Body of pancreas (tissue), 4 donors: Measurements from ENCODE around the gene CST6. TPM values are rescaled to one million over a fixed set of nuclear protein-coding genes. Genes with fewer than 3 reads are reported as not detected.
"Not testable (repeated sequence)": the region's sequence is repeated elsewhere in the genome, so short reads cannot be mapped to it uniquely, and the experiment has no call there.

ENCODE experiments used
- ATAC-seq: fragments of 150-250 bp; one replicate; pipeline ENCODE4 v1.9.1; 2016
- DNase-seq, 4 donors: peaks; one replicate each; pipeline ENCODE4 v3.0.0-alpha.2; 2019
- H3K27ac ChIP-seq, 4 donors: fragments of 200-600 bp; sonication (generic); 1 replicate in 3 of 4; 2 replicates in 1 of 4; pipeline versions ENCODE4 v1.5.1 to v1.6.1; 2016 to 2019; ENCODE audit warnings: mild to moderate bottlenecking in 1 of 4, mixed read lengths in 1 of 4, moderate library complexity in 1 of 4
- H3K27me3 ChIP-seq, 2 donors: fragments of 200-600 bp; sonication (generic); one replicate each; pipeline ENCODE4 v1.6.0; 2016; ENCODE audit warnings: mild to moderate bottlenecking in 1 of 2
- H3K36me3 ChIP-seq, 2 donors: fragments of 200-600 bp; sonication (generic); replicated peaks in 1 of 2; 2 replicates each; pipeline ENCODE4 v1.5.1; 2016; ENCODE audit warnings: low read depth in 2 of 2; ENCODE audit not compliant: insufficient read depth in 1 of 2
- H3K4me1 ChIP-seq: fragments of 200-600 bp; sonication (generic); one replicate; pipeline ENCODE4 v1.6.0; 2016
- H3K4me3 ChIP-seq, 2 donors: fragments of 200-600 bp; sonication (generic); 1 replicate in 1 of 2; 2 replicates in 1 of 2; pipeline ENCODE4 v1.5.1; 2016 to 2019
- H3K9me3 ChIP-seq, 3 donors: fragments of 200-600 bp; sonication (generic); 1 replicate in 2 of 3; 2 replicates in 1 of 3; pipeline ENCODE4 v1.5.1; 2016
- POLR2A ChIP-seq, 3 donors: fragments of 450-650 bp; IDR thresholded peaks; one replicate each; pipeline ENCODE4 v1.6.1; 2016; ENCODE audit warnings: antibody characterized with exemption in 3 of 3, mild to moderate bottlenecking in 2 of 3
- WGBS, 2 donors: methylation state at CpG; one replicate each; pipeline ENCODE4 v1.1.5; 2017; 5-methylcytosine and 5-hydroxymethylcytosine counted together
- intact Hi-C: fragments of 100-400 bp; cut with DNase I; formaldehyde crosslinking; loops from one replicate; pipeline ENCODE4 v1.15.1; 2023
- total RNA-seq, 2 donors: library from RNA; depleted of rRNA; stranded (reverse); fragments of >200 nt; gene quantifications; one replicate each; pipeline ENCODE4 v1.1.0, GENCODE V29; 2016
- TF ChIP-seq, protein P1 (sequence below), 7 experiments: fragments of 450-650 bp in 4 of 7; fragments of 200-600 bp in 3 of 7; sonication (generic) in 3 of 7; IDR thresholded peaks; one replicate each; pipeline ENCODE4 v1.5.1; 2016 to 2019; ENCODE audit warnings: antibody characterized with exemption in 7 of 7

CST6 gene
- total RNA-seq, 2 donors from 2014 or later: not detected

DNA sequence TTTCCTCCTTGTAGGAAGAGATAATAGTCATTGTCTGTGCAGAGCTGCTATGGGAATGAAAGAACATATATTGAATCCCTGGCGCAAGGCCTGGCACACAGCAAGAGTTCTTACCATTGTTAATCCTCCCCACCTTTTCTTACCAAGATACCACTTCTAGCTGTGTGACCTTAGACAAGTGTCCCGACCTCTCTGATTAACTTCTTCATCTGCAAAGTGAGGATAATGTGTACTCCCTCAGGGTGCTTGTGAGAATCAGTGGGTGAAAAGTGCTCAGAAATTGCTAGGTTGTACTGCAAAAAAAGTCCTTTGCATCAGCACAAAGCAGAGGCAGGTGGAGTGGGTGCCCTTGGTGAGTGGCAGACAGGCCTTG, 3.7 kb upstream of the CST6 start:
- 82 to 88% methylated on average over 2 of the region's 2 CpGs for WGBS, 2 donors
- no peak for DNase-seq
- Histone ChIP-seq H3K9me3 (no peaks in the 10 kb centered on the region), H3K4me1 (peaks cover 11% of the 10 kb centered on the region), H3K36me3 (no peaks in the 10 kb centered on the region), H3K27me3 (no peaks in the 10 kb centered on the region), H3K4me3 (no peak overlapping the region), H3K27ac (no peak overlapping the region)
- TF ChIP-seq, protein P1, sequence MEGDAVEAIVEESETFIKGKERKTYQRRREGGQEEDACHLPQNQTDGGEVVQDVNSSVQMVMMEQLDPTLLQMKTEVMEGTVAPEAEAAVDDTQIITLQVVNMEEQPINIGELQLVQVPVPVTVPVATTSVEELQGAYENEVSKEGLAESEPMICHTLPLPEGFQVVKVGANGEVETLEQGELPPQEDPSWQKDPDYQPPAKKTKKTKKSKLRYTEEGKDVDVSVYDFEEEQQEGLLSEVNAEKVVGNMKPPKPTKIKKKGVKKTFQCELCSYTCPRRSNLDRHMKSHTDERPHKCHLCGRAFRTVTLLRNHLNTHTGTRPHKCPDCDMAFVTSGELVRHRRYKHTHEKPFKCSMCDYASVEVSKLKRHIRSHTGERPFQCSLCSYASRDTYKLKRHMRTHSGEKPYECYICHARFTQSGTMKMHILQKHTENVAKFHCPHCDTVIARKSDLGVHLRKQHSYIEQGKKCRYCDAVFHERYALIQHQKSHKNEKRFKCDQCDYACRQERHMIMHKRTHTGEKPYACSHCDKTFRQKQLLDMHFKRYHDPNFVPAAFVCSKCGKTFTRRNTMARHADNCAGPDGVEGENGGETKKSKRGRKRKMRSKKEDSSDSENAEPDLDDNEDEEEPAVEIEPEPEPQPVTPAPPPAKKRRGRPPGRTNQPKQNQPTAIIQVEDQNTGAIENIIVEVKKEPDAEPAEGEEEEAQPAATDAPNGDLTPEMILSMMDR (IDR thresholded peaks at IDR 0.05): no peak
- TF ChIP-seq POLR2A (IDR thresholded peaks at IDR 0.05): no peak
- intact Hi-C loops: no loop called here
- no peak for ATAC-seq

DNA sequence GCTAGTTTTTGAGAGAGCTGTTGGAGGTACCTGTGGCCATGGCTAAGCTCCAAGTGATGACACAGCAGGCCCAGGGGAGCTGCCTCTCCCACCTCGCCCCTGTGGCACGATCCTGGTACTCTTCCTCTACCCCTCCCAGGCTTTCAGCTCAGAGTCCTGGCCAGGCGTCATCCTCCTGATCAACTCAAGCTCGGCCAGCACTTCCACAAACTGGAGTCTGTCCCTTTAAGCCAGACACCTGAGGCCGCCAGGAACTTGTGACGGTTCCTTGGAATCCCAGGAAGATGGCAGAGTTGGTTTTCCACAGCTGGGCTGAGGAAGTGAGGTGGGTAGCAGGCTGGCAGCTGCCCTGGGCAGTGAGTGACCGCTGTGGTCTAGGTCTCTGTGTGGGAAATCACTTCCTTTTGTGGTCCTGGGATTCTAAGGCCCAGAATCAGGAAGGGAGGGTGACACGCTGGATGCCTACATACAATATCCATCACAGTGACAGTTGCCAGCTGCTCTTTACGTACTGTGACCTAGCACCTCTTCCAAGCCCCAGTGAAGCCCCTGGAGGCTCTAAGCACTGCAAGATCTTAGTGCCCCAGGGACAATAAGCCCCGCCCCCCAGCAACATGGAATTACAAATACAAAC, 3.2 kb upstream of the CST6 start:
- intact Hi-C loops: no loop called here

DNA sequence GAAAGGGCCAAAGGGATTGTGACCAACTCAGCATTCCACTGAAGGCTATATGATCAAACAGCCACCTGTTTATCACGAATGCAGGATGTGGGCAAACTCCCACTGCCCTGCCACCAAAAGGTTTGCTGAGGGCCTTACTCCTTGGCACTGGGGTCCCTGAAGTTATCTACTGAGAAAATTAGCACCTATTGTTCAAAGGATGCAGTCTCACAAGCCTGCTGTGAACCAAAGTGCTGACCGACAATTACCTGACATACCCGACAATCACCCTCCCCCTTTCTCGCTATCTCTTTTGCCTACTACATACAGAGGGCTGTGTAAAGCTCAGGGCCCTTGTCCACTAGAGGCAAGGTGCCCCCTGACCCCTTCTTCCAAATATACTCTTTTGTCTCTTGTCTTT, 1.8 kb upstream of the CST6 start:
- H3K36me3 ChIP-seq, H3K27ac ChIP-seq, ATAC-seq, H3K4me1 ChIP-seq, DNase-seq, H3K4me3 ChIP-seq, H3K27me3 ChIP-seq, intact Hi-C loops, H3K9me3 ChIP-seq: not testable (repeated sequence)
- WGBS, 2 donors: 71 to 80% methylated on average over 4 of the region's 4 CpGs

More for the DNA sequence above, 3.2 kb upstream of the CST6 start:
- ATAC-seq (no peak), DNase-seq (no peak)
- WGBS, 2 donors: 53 to 71% methylated on average over 10 of the region's 10 CpGs
- H3K4me3 ChIP-seq: no peak overlapping the region
- peaks cover 5% of the 10 kb centered on the region for H3K4me1 ChIP-seq
- H3K27ac ChIP-seq: no peak overlapping the region
- TF ChIP-seq, protein P1 (IDR thresholded peaks at IDR 0.05): no peak
- no peak for TF ChIP-seq POLR2A (IDR thresholded peaks at IDR 0.05)
- H3K9me3 ChIP-seq: no peaks in the 10 kb centered on the region
- no peaks in the 10 kb centered on the region for H3K27me3 ChIP-seq
- no peaks in the 10 kb centered on the region for H3K36me3 ChIP-seq

DNA sequence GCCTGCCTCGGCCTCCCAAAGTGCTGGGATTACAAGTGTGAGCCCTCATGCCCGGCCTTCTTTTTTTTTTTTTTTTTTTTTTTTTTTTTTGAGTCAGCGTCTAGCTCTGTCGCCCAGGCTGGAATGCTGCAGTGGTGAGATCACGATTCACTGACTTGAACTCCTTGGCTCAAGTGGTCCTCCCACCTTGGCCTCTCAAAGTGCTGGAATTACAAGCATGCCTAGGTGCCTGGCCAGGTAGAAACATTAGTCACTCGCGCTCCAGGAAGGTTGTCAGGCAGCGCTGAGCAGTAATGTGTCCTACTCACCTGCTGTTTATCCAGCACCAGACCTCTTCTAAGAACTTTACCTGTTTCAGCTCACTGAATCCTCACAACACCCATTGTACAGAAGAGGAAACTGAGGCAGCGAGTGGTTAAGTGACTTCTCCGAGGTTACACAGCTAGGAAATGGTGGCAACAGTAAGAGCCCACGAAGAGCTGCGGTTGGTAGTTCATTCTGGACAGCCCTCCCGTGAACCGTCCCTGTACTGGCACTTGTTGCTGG, 496 bp upstream of the CST6 start:
- H3K27ac ChIP-seq: peak overlapping the region in 3 of 4 donors; percentile 45 to 51 (median 49)
- TF ChIP-seq POLR2A (IDR thresholded peaks at IDR 0.05): no peak
- TF ChIP-seq, protein P1 (IDR thresholded peaks at IDR 0.05): no peak
- H3K9me3 ChIP-seq: no peaks in the 10 kb centered on the region
- DNase-seq (peak; percentile 43 to 76 (median 54)), ATAC-seq (peak; percentile 78)
- H3K4me1 ChIP-seq: no peaks in the 10 kb centered on the region
- no peak overlapping the region for H3K4me3 ChIP-seq
- intact Hi-C loops: no loop called here
- no peaks in the 10 kb centered on the region for H3K27me3 ChIP-seq
- 8 to 32% methylated on average over 2 to 14 of the region's 14 CpGs for WGBS, 2 donors
- H3K36me3 ChIP-seq: no peaks in the 10 kb centered on the region

DNA sequence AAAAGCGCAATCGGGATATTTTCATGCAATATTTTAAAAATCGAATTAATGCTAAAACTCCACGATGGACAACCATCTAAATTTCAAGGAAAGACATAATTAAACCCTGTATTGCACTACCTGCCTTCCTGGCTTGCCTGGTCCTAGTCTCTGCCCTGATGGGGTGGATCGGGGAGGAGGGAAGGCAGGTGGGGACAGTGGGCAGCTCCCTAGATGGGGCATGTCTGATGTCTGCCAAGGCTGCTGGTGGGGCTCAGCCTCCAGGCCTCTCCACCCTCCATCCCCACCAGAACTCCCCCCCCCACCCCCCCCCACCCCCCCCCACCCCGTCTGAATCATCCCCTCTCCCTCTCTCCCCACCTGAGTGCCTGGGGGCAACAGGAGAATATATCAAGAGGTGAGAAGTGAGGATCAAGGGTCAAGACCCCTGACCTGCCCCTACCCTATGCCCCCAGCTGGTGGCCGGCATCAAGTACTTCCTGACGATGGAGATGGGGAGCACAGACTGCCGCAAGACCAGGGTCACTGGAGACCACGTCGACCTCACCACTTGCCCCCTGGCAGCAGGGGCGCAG, 650 bp downstream of the CST6 start:
- DNase-seq (no peak), ATAC-seq (no peak)
- intact Hi-C loops: no loop called here
- no peaks in the 10 kb centered on the region for H3K9me3 ChIP-seq
- no peaks in the 10 kb centered on the region for H3K27me3 ChIP-seq
- no peak overlapping the region for H3K27ac ChIP-seq
- WGBS, 2 donors: 38 to 65% methylated on average over 4 to 11 of the region's 12 CpGs
- no peaks in the 10 kb centered on the region for H3K4me1 ChIP-seq
- no peaks in the 10 kb centered on the region for H3K36me3 ChIP-seq
- H3K4me3 ChIP-seq: no peak overlapping the region
- TF ChIP-seq POLR2A (IDR thresholded peaks at IDR 0.05): no peak
- TF ChIP-seq, protein P1 (IDR thresholded peaks at IDR 0.05): no peak
